Prostate gland (tissue), 2 donors: Measurements from ENCODE around the gene TBC1D16. TPM values are rescaled to one million over a fixed set of nuclear protein-coding genes. Genes with fewer than 3 reads are reported as not detected.
A peak's percentile ranks its signal among the peaks of the same experiment; 100 is the strongest.

Experiments used
- DNase-seq: peaks from one replicate; pipeline ENCODE4 v3.0.0-alpha.2; 2019; ENCODE audit warnings: low spot score
- H3K27ac ChIP-seq, 2 donors: fragments of 200-600 bp; sonication (generic); 2 replicates each; pipeline ENCODE4 v1.5.1; 2017 to 2019
- H3K27me3 ChIP-seq: fragments of 200-600 bp; sonication (generic); replicated peaks from 2 replicates; pipeline ENCODE4 v1.5.1; 2019; ENCODE audit not compliant: insufficient read depth
- H3K36me3 ChIP-seq, 2 donors: fragments of 200-600 bp; sonication (generic); 1 replicate in 1 of 2; 2 replicates in 1 of 2; pipeline versions ENCODE4 v1.5.1 to v1.8.1; 2017 to 2019
- H3K4me1 ChIP-seq: fragments of 200-600 bp; sonication (generic); replicated peaks from 2 replicates; pipeline ENCODE4 v1.5.1; 2019
- H3K4me3 ChIP-seq, 2 donors: fragments of 200-600 bp; sonication (generic); 2 replicates each; pipeline ENCODE4 v1.5.1; 2017 to 2019
- H3K9me3 ChIP-seq: fragments of 200-600 bp; sonication (generic); 2 replicates; pipeline ENCODE4 v1.5.1; 2017
- CTCF ChIP-seq, 4 experiments: fragments of 200-600 bp in 2 of 4; fragments of 450-650 bp in 2 of 4; sonication (generic) in 2 of 4; IDR thresholded peaks; 1 replicate in 3 of 4; 2 replicates in 1 of 4; pipeline ENCODE4 v1.5.1; 2016 to 2019; ENCODE audit warnings: antibody characterized with exemption in 4 of 4, mild to moderate bottlenecking in 2 of 4, moderate library complexity in 2 of 4
- POLR2A ChIP-seq: fragments of 450-650 bp; IDR thresholded peaks from one replicate; pipeline ENCODE4 v1.6.1; 2016; ENCODE audit warnings: antibody characterized with exemption, mild to moderate bottlenecking
- POLR2AphosphoS5 ChIP-seq: sonication (generic); formaldehyde crosslinking; IDR thresholded peaks from one replicate; pipeline ENCODE4 v1.6.1; 2017; ENCODE audit warnings: antibody characterized with exemption
- WGBS: methylation state at CpG from one replicate; pipeline ENCODE4 v1.1.5; 2018; 5-methylcytosine and 5-hydroxymethylcytosine counted together
- intact Hi-C: fragments of 100-400 bp; cut with DNase I; formaldehyde crosslinking; loops from one replicate; pipeline ENCODE4 v1.14.2; 2022
- total RNA-seq, 2 donors: library from RNA; depleted of rRNA; stranded (reverse); fragments of >200 nt; gene quantifications; one replicate each; pipeline ENCODE4 v1.1.0, GENCODE V29; 2016

The TBC1D16 gene
- total RNA-seq, 2 donors from 2014 or later: 29.1 to 41.9 TPM

- WGBS: 67% methylated on average over 43 of the region's 43 CpGs
- Histone ChIP-seq H3K4me3 (peak overlapping the region in 1 of 2 donors; percentile 2), H3K4me1 (peaks cover 17% of the 10 kb centered on the region), H3K36me3 (no peaks in the 10 kb centered on the region), H3K27ac (peak overlapping the region; percentile 11 to 53), H3K9me3 (no peaks in the 10 kb centered on the region), H3K27me3 (no peaks in the 10 kb centered on the region)
- no peak for DNase-seq
- TF ChIP-seq POLR2A: no peak
- TF ChIP-seq CTCF (IDR thresholded peaks at IDR 0.05): no peak
- no peak for TF ChIP-seq POLR2AphosphoS5
- intact Hi-C loops: no loop called here
Measured at GRCh38 chr17:80023481-80024205, 12.0 kb downstream of the TBC1D16 start.

- WGBS: 91% methylated on average over 2 of the region's 2 CpGs
Measured at GRCh38 chr17:80021600-80021999, 14.1 kb downstream of the TBC1D16 start.

GRCh38 chr17:80018917-80019651, 16.6 kb downstream of the TBC1D16 start:
- no peak for TF ChIP-seq POLR2A
- TF ChIP-seq CTCF (IDR thresholded peaks at IDR 0.05): no peak
- no peak for TF ChIP-seq POLR2AphosphoS5
- WGBS: 75% methylated on average over 21 of the region's 21 CpGs
- Histone ChIP-seq H3K36me3 (no peaks in the 10 kb centered on the region), H3K27me3 (no peaks in the 10 kb centered on the region), H3K4me3 (no peak overlapping the region), H3K27ac (no peak overlapping the region), H3K4me1 (no peaks in the 10 kb centered on the region), H3K9me3 (no peaks in the 10 kb centered on the region)
- intact Hi-C loops: no loop called here
- DNase-seq: no peak

More at GRCh38 chr17:80021600-80021999, 14.1 kb downstream of the TBC1D16 start:
- Histone ChIP-seq H3K27me3 (no peaks in the 10 kb centered on the region), H3K27ac (no peak overlapping the region), H3K36me3 (no peaks in the 10 kb centered on the region), H3K4me1 (peaks cover 7% of the 10 kb centered on the region), H3K9me3 (no peaks in the 10 kb centered on the region), H3K4me3 (no peak overlapping the region)
- TF ChIP-seq CTCF (IDR thresholded peaks at IDR 0.05) (no peak), POLR2A (no peak), POLR2AphosphoS5 (no peak)
- intact Hi-C loops: no loop called here
- no peak for DNase-seq

GRCh38 chr17:80017226-80018010, 18.3 kb downstream of the TBC1D16 start:
- no peak overlapping the region for H3K27ac ChIP-seq
- peaks cover 0 to 9% of the 10 kb centered on the region in 2 donors for H3K36me3 ChIP-seq
- H3K4me3 ChIP-seq: no peak overlapping the region
- WGBS: 97% methylated on average over 18 of the region's 18 CpGs
- intact Hi-C loops: no loop called here
- no peaks in the 10 kb centered on the region for H3K27me3 ChIP-seq
- H3K4me1 ChIP-seq: no peaks in the 10 kb centered on the region
- TF ChIP-seq POLR2AphosphoS5: no peak
- TF ChIP-seq CTCF (IDR thresholded peaks at IDR 0.05): no peak
- DNase-seq: no peak
- no peaks in the 10 kb centered on the region for H3K9me3 ChIP-seq
